NT2/D1 (cell line): ENCODE data around the gene MYO1D.

ENCODE experiments used
- DNase-seq: peaks from one replicate; pipeline ENCODE4 v3.0.0-alpha.2; 2011; ENCODE audit warnings: low read depth, low spot score
- H3K27me3 ChIP-seq: 2 replicates; pipeline ENCODE4 v1.6.0; 2011; ENCODE audit warnings: mild to moderate bottlenecking; ENCODE audit not compliant: insufficient read length, insufficient read depth
- H3K36me3 ChIP-seq: 2 replicates; pipeline ENCODE4 v1.6.1; 2011; ENCODE audit warnings: mild to moderate bottlenecking, low read length, mixed read lengths; ENCODE audit not compliant: insufficient read depth, insufficient read length
- H3K4me1 ChIP-seq: 2 replicates; pipeline ENCODE4 v1.5.1; 2011; ENCODE audit not compliant: insufficient read depth, insufficient read length
- H3K4me3 ChIP-seq: 2 replicates; pipeline ENCODE4 v1.5.1; 2011; ENCODE audit warnings: low read depth; ENCODE audit not compliant: insufficient read length
- H3K9ac ChIP-seq: 2 replicates; pipeline ENCODE4 v1.6.0; 2011; ENCODE audit warnings: low read depth; ENCODE audit not compliant: insufficient read length
- H3K9me3 ChIP-seq: 2 replicates; pipeline ENCODE4 v1.5.1; 2011; ENCODE audit warnings: mild to moderate bottlenecking, low read length; ENCODE audit not compliant: insufficient read depth
- SUZ12 ChIP-seq: IDR thresholded peaks from 2 replicates; pipeline ENCODE4 v1.6.1; 2011; ENCODE audit not compliant: insufficient read length, insufficient read depth; ENCODE audit errors: extremely low read depth
- YY1 ChIP-seq: IDR thresholded peaks from 2 replicates; pipeline ENCODE4 v1.6.1; 2011; ENCODE audit not compliant: insufficient read length, insufficient read depth
- ZNF274 ChIP-seq: IDR thresholded peaks from 2 replicates; pipeline ENCODE4 v1.6.1; 2011; ENCODE audit warnings: mild to moderate bottlenecking, low read depth, low read length

The MYO1D gene

GRCh38 chr17:32588135-32588534, 288.8 kb downstream of the MYO1D start:
- TF ChIP-seq ZNF274, result no peak
- TF ChIP-seq YY1, result no peak
- no peak for TF ChIP-seq SUZ12
- Histone ChIP-seq H3K9me3 (peaks cover 8% of the 10 kb centered on the region), H3K9ac (no peak overlapping the region), H3K36me3 (no peaks in the 10 kb centered on the region), H3K27me3 (no peaks in the 10 kb centered on the region), H3K4me3 (no peak overlapping the region), H3K4me1 (no peaks in the 10 kb centered on the region)
- DNase-seq, result no peak

- no peaks in the 10 kb centered on the region for H3K27me3 ChIP-seq
- no peak overlapping the region for H3K4me3 ChIP-seq
- no peaks in the 10 kb centered on the region for H3K36me3 ChIP-seq
- peaks cover 21% of the 10 kb centered on the region for H3K9me3 ChIP-seq
- H3K9ac ChIP-seq, result no peak overlapping the region
- H3K4me1 ChIP-seq, result no peaks in the 10 kb centered on the region
- no peak for TF ChIP-seq SUZ12
- TF ChIP-seq ZNF274, result no peak
- TF ChIP-seq YY1, result no peak
- no peak for DNase-seq
Observed at GRCh38 chr17:32586666-32587065, 290.3 kb downstream of the MYO1D start.

DNA sequence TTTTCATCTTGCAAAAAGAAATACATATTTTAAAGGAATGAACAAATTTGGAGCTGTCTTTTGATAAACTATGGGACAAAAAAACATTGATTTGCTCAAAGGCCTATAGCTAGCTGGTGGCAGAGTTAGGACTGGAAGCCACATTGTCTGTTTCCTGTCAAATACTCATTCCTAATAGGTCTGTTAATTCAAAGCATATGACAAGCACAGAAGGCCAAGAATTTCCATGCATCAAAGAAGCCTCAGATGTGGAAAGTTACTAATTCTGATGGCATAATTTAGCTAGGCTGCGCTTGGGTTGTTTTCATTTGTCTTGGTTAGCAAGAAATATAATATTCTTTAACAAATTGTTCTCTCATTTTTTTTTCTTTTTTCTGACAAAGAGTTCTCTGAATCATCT, 292.1 kb downstream of the MYO1D start:
- no peak for DNase-seq
- Histone ChIP-seq H3K36me3 (no peaks in the 10 kb centered on the region), H3K27me3 (no peaks in the 10 kb centered on the region), H3K9me3 (peaks cover 26% of the 10 kb centered on the region), H3K9ac (no peak overlapping the region), H3K4me3 (no peak overlapping the region), H3K4me1 (no peaks in the 10 kb centered on the region)
- no peak for TF ChIP-seq YY1
- TF ChIP-seq SUZ12, result no peak
- TF ChIP-seq ZNF274, result no peak

GRCh38 chr17:32583053-32583452, 293.9 kb downstream of the MYO1D start:
- peaks cover 26% of the 10 kb centered on the region for H3K9me3 ChIP-seq
- no peak overlapping the region for H3K4me3 ChIP-seq
- no peaks in the 10 kb centered on the region for H3K4me1 ChIP-seq
- no peak overlapping the region for H3K9ac ChIP-seq
- H3K27me3 ChIP-seq, result no peaks in the 10 kb centered on the region
- H3K36me3 ChIP-seq, result no peaks in the 10 kb centered on the region
- no peak for DNase-seq
- no peak for TF ChIP-seq ZNF274
- no peak for TF ChIP-seq YY1
- TF ChIP-seq SUZ12, result no peak

DNA sequence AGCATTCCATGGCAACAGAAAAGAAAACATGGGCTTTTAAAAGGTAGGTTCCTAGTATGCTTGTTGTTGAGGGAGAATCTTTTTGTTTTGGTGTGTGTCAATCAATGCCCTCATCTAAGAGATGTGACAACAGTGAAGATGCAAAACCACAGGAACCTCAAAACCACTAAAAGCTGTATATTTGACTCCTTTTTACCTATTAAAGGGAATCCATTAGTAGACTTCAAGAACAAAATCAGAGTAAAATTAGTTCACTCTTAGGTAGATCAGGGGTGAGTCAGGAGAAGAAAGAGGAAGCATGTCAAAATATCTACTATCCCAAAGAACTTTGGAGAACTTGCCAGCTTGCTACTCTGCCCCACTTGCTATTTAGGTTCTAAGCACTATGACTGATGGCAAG, 301.1 kb downstream of the MYO1D start:
- Histone ChIP-seq H3K4me1 (no peaks in the 10 kb centered on the region), H3K9ac (no peak overlapping the region), H3K36me3 (no peaks in the 10 kb centered on the region), H3K27me3 (no peaks in the 10 kb centered on the region), H3K4me3 (no peak overlapping the region), H3K9me3 (peaks cover 2% of the 10 kb centered on the region)
- DNase-seq, result no peak
- no peak for TF ChIP-seq YY1
- no peak for TF ChIP-seq SUZ12
- TF ChIP-seq ZNF274, result no peak

DNA sequence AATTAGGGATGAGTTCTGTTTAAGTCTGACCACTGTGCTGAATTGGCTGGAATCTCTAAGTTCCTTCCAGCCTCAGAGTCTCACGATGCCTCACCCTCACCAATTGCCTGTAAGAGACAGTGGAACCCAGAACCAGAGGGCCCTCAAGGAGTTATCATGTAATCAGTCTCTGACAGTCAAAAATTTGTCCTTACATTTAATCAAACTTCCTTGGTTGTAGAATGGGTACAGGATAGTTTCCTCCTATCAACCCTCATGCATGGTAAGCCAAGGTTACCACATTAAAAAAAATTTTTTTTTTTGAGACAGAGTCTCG, 306.9 kb downstream of the MYO1D start:
- DNase-seq, result no peak
- TF ChIP-seq YY1, result no peak
- H3K4me3 ChIP-seq, result no peak overlapping the region
- no peaks in the 10 kb centered on the region for H3K27me3 ChIP-seq
- H3K36me3 ChIP-seq, result no peaks in the 10 kb centered on the region
- H3K9me3 ChIP-seq, result no peaks in the 10 kb centered on the region
- no peaks in the 10 kb centered on the region for H3K4me1 ChIP-seq
- no peak overlapping the region for H3K9ac ChIP-seq

DNA sequence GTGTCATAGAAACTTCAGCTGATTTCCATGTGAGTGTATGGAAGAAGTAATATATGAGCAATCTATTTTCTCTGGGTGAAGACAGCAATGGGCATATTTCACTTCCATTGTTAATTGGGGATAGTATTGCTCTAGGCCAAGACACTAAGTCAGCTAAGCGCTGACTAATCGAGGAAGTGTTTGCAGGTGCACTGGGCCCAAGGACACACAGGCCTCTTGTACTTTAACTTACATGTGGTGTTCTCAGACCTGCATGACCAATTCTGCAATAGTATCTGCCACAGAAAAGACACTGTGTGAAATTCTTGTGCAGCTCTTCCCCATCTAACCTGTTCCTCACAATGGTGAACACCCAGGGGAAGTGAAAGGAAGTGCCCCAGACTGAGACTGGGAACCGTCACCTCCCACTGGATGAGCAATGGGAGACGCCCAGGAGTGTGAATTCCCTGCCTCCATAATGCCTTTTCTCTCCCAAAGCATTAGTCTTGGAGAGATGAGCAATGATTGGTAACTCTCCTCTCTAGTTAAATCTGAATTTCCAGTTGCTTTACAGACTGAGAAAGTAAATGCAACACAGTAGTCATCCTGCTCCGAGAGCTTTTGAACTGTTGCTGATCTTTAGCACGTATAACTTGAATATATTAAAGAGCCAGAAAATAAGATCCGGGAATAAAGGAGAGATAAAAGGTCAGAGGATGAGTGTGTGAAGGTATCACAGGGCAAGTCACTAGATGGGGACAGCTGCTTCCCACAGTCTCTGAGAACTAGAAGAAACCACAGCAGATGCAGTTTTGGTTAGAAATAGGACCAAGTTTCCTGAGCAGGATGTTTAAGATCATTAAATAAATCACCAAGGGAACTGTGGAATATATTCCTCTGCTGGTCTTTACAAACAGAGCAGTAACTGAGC, 307.5 kb downstream of the MYO1D start:
- Histone ChIP-seq H3K4me3 (no peak overlapping the region), H3K9me3 (no peaks in the 10 kb centered on the region), H3K9ac (no peak overlapping the region), H3K36me3 (no peaks in the 10 kb centered on the region), H3K4me1 (no peaks in the 10 kb centered on the region), H3K27me3 (no peaks in the 10 kb centered on the region)
- TF ChIP-seq SUZ12 (no peak), YY1 (no peak), ZNF274 (no peak)
- DNase-seq, result no peak
